Peyer's patch (tissue), 4 donors: ENCODE results near the gene RBMS1.

Source experiments
- CTCF ChIP-seq, 6 experiments: fragments of 450-650 bp in 4 of 6; fragments of 200-600 bp in 2 of 6; sonication (generic) in 1 of 6; IDR thresholded peaks; one replicate each; pipeline ENCODE4 v1.5.1; 2017 to 2019; ENCODE audit warnings: antibody characterized with exemption in 6 of 6, mild to moderate bottlenecking in 3 of 6, moderate library complexity in 1 of 6
- POLR2A ChIP-seq, 2 donors: fragments of 450-650 bp; IDR thresholded peaks; one replicate each; pipeline ENCODE4 v1.5.1; 2017; ENCODE audit warnings: antibody characterized with exemption in 2 of 2, mild to moderate bottlenecking in 2 of 2, moderate library complexity in 2 of 2

DNA sequence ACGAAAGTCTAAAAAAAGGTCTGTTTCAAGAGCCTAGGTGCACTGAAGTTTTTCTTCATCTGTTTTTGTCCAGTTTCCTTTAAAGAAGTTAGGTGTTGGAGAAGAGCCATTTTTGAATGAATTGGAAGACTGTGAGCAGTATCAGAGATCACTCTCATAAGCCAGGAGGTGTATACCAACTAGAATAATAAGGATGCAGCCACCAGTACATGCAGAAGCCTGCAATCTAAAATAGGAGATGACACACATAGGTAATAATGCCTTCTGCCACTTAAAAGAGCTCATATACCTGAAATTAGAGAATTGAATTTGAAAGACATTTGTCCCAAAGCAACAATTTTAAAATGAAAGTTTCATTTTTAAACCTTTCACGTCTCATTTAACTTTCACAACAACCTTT is 81.7 kb downstream of the RBMS1 start:
- TF ChIP-seq CTCF (IDR thresholded peaks at IDR 0.05) (no peak), POLR2A (IDR thresholded peaks at IDR 0.05) (no peak)
